Endothelial cell of umbilical vein (primary cell): ENCODE measurements around the gene DPF1.

Experiments used
- EZH2 ChIP-seq: IDR thresholded peaks from 2 replicates; pipeline ENCODE4 v1.6.1; 2012; ENCODE audit warnings: borderline replicate concordance, low read depth, mild to moderate bottlenecking, moderate library complexity, low read length, inconsistent platforms; ENCODE audit not compliant: severe bottlenecking
- FOS ChIP-seq: IDR thresholded peaks from 2 replicates; pipeline ENCODE4 v1.6.1; 2011; ENCODE audit warnings: mild to moderate bottlenecking, low read length, moderate library complexity, borderline replicate concordance; ENCODE audit not compliant: insufficient read depth
- GATA2 ChIP-seq: IDR thresholded peaks from 2 replicates; pipeline ENCODE4 v1.7.0; 2011; ENCODE audit warnings: low read depth, mild to moderate bottlenecking, moderate library complexity, mixed read lengths, low read length; ENCODE audit not compliant: insufficient read length, insufficient read depth
- MYC ChIP-seq: IDR thresholded peaks from one replicate; pipeline ENCODE4 v1.6.1; 2011; ENCODE audit warnings: mild to moderate bottlenecking, low read depth, low read length
- POLR2A ChIP-seq: IDR thresholded peaks from 2 replicates; pipeline ENCODE4 v1.6.1; 2012; ENCODE audit warnings: low read depth, mild to moderate bottlenecking, control low read depth, low read length
- POLR2AphosphoS5 ChIP-seq: IDR thresholded peaks from 2 replicates; pipeline ENCODE4 v1.6.1; 2012; ENCODE audit warnings: low read depth, mild to moderate bottlenecking, control low read depth, low read length, moderate library complexity; ENCODE audit not compliant: insufficient read depth
- TF ChIP-seq, protein P1 (sequence below), 2 donors: IDR thresholded peaks; 1 replicate in 1 of 2; 2 replicates in 1 of 2; pipeline ENCODE4 v1.5.1; 2011; ENCODE audit warnings: low read length in 2 of 2, mild to moderate bottlenecking in 2 of 2, moderate library complexity in 2 of 2, control low read depth in 1 of 2, inconsistent platforms in 1 of 2, low read depth in 1 of 2; ENCODE audit not compliant: insufficient read depth in 1 of 2; ENCODE audit errors: extremely low read depth in 1 of 2
- TF ChIP-seq, protein P2 (sequence below): IDR thresholded peaks from 2 replicates; pipeline ENCODE4 v1.6.1; 2011; ENCODE audit not compliant: insufficient read depth, insufficient read length

DNA sequence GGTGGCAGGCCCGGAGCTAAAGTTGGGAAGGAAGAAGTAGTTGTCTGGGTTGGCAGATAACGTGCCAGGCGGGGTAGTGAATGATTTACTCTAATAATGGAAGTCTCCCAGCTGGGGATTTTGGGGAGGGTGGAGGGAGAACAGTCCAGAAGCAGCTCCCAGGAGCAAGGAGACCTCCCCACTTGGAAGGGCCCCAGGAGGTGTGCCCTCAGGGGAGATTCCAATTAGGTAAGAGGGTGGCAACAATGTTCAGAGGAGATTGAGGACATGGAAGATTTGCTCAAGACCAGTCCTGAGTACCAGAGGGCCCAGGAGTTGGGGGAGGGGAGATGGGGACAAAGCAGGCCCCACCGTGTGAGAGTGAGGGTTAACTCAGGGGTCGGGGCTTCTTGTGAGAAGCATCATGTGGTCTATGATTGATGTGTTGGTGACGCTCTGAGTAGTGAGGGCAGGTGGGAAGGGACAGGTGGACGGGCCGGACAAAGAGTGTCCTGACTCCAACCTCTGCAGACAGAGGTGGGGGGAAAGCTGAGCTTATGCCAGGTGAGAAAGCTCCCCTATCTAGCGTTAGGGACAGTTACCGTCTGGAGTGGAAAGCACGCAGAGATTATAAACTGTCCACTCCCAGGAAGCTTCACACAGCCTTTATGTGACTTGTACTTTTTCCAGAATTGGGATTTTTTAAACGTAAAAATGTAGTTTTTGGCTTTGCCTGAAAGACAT is 43.9 kb upstream of the DPF1 start:
- TF ChIP-seq, protein P1, sequence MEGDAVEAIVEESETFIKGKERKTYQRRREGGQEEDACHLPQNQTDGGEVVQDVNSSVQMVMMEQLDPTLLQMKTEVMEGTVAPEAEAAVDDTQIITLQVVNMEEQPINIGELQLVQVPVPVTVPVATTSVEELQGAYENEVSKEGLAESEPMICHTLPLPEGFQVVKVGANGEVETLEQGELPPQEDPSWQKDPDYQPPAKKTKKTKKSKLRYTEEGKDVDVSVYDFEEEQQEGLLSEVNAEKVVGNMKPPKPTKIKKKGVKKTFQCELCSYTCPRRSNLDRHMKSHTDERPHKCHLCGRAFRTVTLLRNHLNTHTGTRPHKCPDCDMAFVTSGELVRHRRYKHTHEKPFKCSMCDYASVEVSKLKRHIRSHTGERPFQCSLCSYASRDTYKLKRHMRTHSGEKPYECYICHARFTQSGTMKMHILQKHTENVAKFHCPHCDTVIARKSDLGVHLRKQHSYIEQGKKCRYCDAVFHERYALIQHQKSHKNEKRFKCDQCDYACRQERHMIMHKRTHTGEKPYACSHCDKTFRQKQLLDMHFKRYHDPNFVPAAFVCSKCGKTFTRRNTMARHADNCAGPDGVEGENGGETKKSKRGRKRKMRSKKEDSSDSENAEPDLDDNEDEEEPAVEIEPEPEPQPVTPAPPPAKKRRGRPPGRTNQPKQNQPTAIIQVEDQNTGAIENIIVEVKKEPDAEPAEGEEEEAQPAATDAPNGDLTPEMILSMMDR (IDR thresholded peaks at IDR 0.05; ENCODE audit: extremely low read depth in 1 of 2, insufficient read depth in 1 of 2, low read depth in 1 of 2, low read length in 2 of 2): no peak
- TF ChIP-seq POLR2AphosphoS5 (no peak), EZH2 (no peak), POLR2A (no peak), MYC (no peak), GATA2 (no peak), FOS (no peak)
- TF ChIP-seq, protein P2, sequence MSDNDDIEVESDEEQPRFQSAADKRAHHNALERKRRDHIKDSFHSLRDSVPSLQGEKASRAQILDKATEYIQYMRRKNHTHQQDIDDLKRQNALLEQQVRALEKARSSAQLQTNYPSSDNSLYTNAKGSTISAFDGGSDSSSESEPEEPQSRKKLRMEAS: no peak
